NCI-H1092 treated with DMSO at 0.1 percent for 48 hours (cell line): Measurements from ENCODE around the gene SUGCT.

Experiments
- DNase-seq: peaks from one replicate; lab custom pipeline; 2025; lab: John Stamatoyannopoulos, UW

The SUGCT gene

DNA sequence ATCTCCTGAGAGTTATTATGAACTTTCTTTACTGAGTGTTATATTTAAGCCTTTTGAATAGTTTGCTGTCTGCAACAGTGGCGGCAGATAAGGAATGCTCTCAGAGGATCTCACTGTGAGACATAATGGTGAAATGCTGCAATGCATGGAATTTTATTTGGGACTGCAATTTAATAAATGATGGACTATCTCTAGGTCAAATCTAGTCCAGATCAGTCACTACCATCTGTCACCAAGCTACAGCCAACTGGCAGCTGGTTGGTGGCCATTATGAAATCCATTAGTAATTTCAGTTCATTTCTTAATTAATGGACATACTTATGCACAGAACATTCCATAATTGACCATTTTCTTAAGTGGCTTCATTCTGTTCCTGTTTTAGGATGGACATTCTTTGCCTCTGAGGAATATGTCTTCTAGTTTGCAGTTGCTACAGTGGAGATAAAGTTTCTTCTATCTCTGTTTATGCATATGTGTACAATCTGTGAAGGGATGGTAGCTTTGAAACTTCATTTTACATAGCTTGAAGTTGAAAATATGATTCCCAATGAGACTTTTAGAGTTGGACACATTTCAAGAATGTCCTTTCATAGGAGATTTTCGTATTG lies 586.6 kb downstream of the SUGCT start:
- no peak for DNase-seq

DNA sequence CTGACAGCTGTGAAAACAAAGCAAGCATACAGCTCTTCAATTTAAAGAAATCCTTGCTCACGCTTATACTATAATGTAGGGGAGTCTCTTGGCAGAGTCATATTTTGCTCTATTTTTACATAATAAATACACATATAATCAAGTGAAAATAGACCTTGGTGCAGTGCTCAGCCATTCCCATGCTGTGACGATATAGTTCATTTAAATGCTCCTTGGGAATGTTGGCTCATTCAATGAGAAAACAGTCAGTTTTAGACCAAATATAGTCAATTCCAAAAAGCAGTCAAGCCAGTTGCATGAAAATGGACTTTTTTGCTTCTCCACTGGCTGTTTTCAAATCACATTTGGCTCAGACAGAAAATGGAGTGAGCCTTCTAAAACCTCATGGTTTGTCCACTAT lies 587.4 kb downstream of the SUGCT start:
- no peak for DNase-seq

DNA sequence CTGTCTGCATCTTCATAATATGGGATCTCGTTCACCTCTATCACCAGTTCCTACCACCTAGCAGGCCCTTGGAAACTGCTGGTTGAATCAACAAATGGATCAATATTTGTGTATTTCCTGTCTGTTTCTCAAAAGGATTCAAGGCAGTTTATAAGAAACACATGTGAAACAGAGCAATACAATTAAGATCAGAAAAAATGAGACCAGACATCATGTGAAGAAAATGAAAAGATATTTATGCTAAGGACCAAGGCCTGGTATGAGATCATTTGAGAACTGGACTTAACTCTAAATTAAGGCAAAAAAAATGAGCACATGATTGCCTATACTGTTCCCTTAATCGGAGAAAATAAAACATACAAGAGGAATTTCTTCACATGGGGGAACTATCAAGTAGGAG lies 589.0 kb downstream of the SUGCT start:
- DNase-seq = no peak

DNA sequence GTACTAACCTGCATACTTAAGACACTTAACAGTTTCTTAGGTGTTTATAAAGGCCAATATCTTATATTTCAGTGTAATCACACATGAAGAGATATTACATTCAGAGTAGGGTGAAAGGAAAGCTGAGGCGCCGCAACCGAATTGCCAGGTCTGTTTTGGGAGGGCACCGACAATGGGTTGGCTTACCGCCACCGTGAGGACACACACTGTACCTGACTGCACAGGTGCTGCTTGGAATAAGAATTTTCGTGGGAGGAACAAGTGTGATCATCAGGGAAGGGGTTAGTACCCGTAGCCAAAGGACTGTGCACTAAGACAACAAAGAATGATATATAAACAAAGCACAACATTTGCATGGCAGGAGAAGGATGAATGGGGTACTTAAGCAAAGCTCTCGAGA lies 591.8 kb downstream of the SUGCT start:
- DNase-seq = no peak

DNA sequence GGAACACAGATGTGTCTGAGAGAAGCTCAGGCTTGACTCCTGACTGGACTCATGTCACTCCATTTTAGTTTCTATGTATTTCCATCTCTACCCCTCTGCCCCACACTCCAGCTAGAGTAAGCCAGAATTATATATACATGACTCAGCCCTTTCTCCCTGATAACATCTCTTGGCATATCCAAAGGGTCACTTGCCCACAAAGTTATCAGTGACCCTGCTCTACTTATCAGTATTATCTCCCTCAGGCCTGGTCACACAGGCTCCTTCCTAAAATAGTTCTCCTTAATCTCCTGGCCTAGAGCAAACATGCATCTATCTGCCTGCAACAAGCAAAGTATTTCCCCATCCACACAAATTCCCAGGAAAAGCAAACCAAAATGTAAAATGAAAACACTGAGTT lies 598.3 kb downstream of the SUGCT start:
- no peak for DNase-seq

DNA sequence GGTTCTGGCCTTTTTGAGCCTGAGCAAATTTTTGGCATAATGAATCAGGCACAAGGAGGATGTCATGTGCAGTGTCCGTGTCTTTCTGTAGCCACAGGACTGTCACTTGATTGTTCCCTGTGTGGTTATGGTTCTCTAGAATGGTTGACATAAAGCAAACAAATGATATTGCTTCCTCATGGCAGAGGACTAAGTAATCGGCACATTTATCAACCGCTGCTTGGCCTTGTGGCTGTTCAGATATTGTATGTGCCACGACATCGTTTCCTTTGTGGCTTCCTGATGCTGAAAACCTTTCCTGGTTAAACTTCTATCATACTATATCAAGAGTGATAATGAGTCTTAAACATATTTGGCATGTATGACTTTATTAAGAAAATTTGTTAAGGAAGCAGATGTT lies 598.8 kb downstream of the SUGCT start:
- no peak for DNase-seq

DNA sequence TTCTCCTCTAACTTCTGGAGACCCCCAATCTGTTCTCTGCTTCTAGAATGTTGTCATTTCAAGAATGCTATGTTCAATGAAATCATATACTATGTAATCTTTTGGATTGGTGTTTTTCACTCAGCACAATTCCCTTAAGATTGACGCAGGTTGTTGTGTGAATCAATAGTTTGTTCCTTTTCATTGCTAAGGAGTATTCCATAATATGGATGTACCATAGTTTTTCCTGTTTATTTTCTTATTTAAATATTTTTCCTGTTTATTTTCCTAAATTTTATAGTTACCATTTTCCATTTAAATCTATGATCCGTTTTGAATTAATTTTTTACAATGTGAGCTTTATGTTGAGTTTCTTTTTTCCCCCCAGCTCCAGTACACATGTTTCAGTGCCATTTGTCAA lies 604.5 kb downstream of the SUGCT start:
- no peak for DNase-seq

DNA sequence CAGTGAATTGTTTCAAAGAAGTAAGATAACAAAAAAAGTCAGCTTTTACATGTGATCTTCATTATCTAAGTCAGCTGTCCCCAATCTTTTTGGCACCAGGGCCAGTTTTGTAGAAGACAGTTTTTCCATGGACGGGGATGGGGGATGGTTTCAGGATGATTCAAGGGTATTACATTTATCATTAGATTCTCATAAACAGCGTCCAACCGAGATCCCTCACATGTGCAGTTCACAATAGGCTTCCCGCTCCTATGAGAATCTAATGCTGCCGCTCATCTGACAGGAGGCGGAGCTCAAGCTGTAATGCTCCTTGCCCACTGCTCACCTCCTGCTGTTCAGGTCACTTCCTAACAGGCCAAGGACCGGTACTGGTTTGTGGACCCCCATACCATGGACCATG lies 607.5 kb downstream of the SUGCT start:
- DNase-seq = no peak

DNA sequence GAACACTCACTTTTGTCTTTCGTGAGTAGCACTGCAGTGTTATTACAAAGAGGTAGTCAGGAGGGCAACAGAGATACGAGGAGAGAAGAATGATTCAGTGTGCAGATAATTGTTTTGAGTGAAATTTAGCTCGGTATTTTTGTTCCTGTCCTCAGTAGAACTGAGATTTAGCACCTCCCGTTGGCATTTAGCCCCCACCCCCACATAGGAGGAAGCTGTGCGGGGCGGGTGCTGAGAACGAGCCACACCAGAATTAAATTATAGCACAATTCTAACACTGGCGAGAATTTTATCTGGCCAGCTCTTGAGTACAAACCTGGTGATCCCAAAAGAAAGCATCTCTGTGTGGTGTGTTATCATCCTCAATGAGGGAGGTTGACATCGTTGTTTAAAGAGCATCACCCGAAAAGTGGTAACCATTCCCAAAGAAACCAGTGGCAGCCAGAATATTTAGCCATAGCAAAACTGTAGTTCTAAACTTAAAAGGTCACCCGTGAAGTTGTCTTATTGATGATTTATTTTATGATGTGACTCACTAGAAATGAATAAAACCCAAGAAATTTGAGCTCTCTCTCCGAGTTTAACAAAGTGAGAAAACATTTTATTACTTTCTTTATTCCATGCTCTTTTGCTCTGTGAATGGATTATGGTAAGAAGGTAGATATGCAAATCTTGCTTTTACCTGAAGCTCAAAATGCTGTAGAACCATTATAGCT lies 612.2 kb downstream of the SUGCT start:
- no peak for DNase-seq

DNA sequence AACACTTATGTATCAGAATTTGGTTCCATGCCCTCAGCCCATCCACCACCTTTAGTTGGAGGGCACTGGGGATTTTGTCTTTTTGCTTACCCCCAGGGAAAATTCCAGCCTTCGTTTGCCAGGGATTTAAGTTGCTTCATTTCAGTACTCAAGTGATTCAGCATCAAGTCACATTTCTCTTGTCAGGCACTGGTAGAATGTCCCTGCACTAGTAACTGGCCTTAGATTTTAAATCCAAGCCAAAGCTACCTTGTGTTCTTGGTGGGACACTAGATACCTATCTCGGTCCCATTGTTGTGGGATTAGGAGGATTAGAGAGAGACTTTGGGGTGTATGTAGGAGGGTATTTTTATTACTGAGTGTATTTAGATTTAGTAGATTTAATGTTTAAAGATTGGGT lies 613.1 kb downstream of the SUGCT start:
- no peak for DNase-seq

DNA sequence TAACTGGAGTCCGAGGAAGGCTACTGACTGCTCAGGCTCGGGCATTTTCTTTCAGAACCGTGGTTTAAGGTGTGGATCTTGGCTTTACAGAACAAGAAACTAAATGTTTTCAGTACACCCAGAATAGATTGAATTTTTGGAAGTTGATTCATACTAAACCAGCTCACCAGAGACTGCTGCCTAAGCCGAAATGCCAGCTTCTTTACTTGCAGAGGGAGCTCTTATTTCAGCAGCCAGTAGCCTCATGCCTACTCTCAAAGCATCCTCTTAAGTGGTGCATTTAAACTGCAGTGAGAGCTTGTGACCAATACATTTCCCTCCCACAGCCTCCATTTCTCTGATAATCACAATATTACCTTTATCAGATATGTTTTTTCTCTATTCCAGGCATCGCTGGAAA lies 615.1 kb downstream of the SUGCT start:
- no peak for DNase-seq

DNA sequence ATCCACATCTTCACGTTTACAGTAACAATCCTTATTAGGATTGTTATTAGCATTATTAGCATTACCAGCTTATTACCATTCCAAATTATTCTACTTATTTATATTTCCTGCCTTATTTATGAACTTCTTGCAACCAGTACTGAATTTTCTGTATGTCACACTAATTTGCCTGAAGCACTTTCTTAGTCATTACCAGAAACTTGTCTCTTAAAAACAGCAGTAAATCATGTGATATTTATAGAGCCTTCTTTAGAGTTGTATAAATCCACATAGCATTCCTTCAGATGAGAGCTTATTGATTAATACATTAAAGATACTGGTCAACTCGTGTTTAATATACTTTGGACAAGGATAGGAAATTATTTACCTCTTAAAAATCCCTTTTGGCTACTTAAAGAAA lies 618.6 kb downstream of the SUGCT start:
- no peak for DNase-seq

DNA sequence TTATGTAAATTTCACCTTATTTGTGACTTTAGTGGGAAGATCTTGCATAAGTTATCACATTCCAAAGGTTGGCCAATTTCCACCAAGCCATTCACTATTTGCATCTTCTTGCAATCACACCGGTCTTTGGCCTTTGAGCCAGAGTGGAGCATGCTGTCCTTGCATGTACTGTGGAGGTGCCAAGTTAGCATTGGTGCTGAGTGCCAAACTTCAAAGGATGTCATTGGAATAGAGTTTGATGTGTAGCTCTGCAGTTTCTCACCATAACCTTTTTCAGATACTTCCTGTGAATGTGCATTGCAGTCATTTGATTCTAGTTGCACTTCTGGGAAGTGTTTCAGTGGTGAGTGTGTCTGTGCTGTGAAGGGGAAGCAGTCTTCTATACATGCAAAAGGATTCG lies 620.6 kb downstream of the SUGCT start:
- DNase-seq = no peak

DNA sequence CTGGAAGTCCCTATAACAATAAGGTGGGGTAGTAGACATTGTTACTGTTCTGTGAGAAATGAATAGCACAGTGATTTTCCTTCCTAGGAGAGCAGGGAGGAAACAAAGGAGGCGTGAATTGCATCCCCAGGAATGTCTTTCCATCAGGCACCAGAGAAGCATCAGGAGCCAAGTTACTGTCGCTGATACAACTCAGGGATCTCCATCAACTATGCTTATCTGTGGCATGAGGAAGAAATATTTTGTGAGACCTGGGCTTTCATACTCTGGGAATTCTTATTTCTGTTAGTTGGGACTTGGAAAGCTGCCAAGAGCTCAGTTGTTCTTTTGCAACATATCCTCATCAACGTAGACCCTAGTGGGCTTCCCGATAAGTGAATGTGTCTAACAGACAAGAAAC lies 622.3 kb downstream of the SUGCT start:
- no peak for DNase-seq

DNA sequence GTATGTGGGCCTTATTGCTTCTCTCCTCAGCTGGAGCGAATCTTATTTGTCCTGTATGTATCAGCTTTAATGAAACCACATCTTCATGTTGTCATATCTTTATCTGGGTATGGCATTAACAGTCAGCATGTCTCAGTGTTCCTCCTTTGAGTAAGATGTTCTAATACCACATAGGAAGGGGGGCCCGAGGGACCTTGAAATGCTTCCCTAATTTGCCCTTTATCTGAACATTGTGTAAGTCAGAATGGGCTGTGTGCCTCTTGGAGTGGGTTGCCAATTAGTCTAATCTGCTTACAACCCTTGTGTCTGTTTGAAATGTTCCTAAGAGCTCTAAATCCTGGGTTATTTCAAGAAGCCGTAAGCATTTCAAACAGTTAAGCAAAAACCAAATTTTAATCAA lies 623.8 kb downstream of the SUGCT start:
- no peak for DNase-seq

DNA sequence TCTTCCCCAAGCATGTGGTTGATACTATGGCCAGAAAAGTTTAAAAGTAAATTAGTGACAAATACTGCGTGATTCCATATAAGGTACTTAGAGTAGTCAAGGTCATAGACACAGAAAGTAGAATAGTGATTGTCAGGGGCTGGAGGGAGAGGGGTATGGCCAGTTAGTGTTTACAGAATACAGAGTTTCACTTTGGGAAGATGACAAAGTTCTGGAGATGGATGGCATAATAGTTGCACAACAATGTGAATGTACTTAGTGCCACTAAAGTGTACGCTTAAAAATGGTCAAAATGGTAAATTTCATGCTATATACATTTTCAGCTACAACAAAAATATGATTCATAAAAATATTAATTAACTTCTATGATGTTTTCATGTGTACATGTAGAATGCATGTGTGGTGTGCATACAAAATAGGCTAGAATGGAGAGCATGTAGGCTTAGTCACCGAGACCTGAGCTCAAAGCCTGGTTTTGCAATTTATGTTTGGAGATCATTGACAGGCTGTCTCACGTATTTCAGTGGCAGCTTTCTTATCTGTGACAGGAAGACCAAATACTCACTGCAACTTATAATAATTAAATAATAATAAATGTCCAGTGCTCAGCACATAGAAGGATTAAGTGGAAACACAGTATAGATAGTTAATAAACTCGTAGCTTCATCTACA lies 625.6 kb downstream of the SUGCT start:
- DNase-seq = no peak

DNA sequence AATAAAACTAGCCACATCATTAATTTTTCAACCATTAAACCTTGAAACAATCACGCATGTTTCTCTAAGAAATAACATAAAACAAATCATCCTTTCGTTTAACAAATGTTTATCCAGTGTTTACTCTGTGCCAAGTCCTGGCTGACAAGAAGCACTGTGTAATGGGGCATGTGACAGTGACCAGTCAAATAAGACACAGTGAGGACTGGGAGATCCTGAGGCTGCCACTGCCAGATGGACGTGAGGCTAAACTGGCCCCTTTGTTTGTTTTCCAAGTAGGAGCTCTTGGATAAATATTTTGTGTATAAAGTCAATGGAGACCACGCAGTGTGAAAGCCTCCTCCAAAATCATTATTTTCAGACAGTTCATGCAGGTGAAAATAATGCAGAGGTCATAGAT lies 626.2 kb downstream of the SUGCT start:
- no peak for DNase-seq

DNA sequence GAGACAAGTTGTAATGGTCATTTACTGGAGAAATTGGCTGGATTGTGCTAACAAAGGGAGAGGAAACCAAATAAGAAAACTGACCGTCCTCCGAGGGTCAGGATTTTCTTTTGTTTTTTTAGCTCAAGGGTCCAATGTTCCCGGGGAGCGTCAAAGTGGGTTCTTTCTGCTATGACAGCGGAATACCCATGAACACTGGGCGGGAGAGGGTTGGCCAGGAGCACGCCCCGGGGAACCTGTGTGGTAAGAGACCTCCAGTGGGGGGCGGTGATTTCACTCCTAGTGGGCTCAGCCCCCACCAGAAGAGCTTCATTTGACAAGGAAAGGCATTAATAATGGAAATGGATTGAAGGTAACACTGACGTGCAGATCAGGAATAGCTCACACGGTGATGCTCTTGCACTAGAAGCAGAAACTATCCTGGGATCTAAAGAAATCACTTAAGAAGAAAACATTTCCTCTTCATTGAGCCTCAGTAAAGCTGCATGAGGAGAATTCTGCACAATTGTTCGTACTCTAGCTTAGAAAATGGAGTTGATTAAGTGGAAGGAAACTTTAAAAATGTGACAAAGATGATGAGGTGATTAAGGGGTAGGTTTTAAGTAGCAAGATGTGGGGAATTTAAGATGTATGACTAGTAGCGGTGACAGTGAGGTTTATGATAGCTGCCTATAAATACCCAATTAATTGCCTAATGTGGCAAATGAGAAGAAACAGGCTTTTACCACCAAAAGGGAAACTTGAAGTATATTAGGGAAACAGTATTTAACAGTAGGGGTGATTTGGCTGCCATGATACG lies 627.2 kb downstream of the SUGCT start:
- DNase-seq = no peak

DNA sequence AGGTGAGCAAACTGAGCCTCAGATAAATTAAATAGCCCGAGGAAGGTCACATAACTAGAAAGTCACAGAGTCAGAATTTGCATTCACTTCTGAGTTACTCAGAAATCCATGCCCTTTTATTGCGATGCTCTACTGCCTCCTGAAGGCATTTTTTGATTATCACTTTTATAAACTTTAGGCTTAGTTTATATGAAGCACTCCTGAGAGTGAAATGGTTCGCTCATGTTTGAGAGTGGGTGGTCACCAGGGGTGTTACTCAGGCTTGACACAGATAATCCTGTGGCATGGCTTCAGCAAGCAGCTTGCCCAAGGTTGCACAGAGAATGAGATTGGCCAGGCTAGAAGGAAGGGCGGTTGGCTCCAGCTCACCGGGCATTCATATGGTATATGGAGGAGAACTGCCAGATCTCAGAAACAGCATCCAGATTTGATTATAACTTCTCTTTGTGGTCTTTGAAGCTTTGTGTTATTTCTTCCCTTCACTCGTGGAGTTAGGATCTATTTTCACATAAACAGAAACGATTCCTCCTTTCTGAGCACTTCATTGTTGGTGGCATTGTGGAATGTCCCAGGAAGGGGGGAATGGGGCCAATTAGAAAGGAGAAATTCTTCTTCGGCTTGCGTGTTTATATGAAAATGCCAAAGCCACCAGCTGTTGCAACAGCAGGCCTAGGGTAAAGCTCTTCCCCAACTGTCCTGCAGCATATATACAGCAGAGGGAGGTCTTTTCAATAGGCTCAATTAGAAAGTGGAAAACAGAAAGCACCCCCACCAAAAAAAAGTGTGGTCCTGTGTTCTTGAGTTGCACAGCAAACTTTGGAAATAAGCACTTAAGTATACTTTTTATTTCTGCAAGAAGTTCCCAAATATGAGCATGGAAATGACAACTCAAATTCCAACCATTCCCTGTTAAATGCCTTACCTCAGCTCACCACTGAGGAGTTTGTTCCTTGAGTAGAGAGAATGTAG lies 628.8 kb downstream of the SUGCT start:
- DNase-seq = no peak

DNA sequence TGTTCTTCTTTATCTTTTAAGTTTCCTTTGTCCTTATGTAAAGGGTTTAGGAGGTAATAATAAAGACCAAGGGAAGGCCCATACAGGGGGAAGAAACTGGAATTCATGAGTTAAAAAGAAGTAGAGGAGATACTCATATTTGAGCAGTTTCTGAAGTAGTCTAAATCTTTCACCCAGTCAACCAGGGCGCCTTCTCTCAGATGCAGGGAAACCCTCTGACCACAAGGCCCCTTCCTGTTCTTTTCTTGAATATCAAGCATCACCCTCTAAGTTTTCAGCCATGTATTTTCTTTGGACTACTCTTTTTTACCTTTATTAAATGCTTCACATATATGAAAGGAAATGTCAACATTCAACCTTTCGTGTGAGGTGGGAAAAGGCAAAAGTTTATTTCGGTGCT lies 630.8 kb downstream of the SUGCT start:
- no peak for DNase-seq

DNA sequence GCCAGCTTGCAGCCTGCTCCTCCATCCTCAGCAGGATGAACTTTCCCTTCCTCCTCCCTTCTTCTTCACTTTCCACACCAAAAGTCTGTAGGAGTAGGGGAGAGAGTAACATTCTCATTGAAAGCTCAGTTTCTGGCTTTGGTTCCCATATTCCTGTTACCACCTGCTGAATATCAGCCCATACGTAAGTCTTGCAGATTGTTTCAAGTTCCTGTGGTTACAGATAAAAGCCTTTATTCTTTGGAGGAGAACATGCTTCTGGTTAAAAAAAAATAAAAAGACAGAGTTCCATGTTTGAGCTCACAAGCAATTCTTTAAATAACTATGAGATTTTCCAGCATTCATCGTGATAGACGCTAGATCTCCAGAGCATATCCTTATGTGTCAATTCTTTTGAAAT lies 637.3 kb downstream of the SUGCT start:
- DNase-seq = no peak

DNA sequence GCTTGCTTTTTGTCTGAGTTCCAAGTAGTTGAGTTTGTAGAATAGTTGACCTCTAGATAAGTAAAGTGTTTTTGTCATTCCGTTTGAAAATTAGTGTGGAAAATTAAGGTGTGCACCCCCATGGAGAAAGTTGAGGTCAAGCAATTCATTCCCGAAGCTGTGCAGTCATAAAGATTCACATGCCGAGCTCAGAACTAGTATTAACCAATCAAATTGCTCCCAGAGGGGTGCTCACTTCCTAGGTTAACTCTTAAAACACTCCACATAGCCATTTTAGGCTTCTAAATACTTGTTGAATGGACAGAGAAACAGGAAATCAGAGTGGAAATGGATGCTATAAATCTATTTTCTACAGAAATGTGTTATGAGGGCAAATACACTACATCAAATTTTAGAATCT lies 638.9 kb downstream of the SUGCT start:
- DNase-seq = no peak
